Transverse colon (tissue), 4 donors: ENCODE results near the gene UAP1L1. TPM values are rescaled to one million over a fixed set of nuclear protein-coding genes. Genes with fewer than 3 reads are reported as not detected.
A peak's percentile ranks its signal among the peaks of the same experiment; 100 is the strongest.

Experiments used
- DNase-seq: peaks from one replicate; pipeline ENCODE4 v3.0.0-alpha.2; 2019
- H3K27ac ChIP-seq, 4 donors: fragments of 200-600 bp; sonication (generic); 2 replicates each; pipeline ENCODE4 v1.5.1; 2016 to 2018; ENCODE audit warnings: inconsistent platforms in 4 of 4
- H3K27me3 ChIP-seq: fragments of 200-600 bp; sonication (generic); 2 replicates; pipeline ENCODE4 v1.5.1; 2017; ENCODE audit warnings: inconsistent platforms
- H3K36me3 ChIP-seq, 4 donors: fragments of 200-600 bp; sonication (generic); 2 replicates each; pipeline ENCODE4 v1.5.1; 2017 to 2019; ENCODE audit warnings: inconsistent platforms in 4 of 4
- H3K4me1 ChIP-seq, 4 donors: fragments of 200-600 bp; sonication (generic); 2 replicates each; pipeline ENCODE4 v1.5.1; 2017 to 2020; ENCODE audit warnings: inconsistent platforms in 4 of 4
- H3K4me3 ChIP-seq, 4 donors: fragments of 200-600 bp; sonication (generic); 1 replicate in 1 of 4; 2 replicates in 3 of 4; pipeline versions ENCODE4 v1.5.1 to v1.6.1; 2017 to 2019; ENCODE audit warnings: inconsistent platforms in 4 of 4
- H3K9me3 ChIP-seq, 2 donors: fragments of 200-600 bp; sonication (generic); 2 replicates each; pipeline ENCODE4 v1.5.1; 2017 to 2019; ENCODE audit warnings: inconsistent platforms in 2 of 2
- CTCF ChIP-seq, 5 experiments: fragments of 200-600 bp in 3 of 5; fragments of 450-650 bp in 2 of 5; sonication (generic) in 3 of 5; IDR thresholded peaks; 1 replicate in 2 of 5; 2 replicates in 3 of 5; pipeline ENCODE4 v1.5.1; 2016 to 2017; ENCODE audit warnings: antibody characterized with exemption in 5 of 5, inconsistent platforms in 3 of 5, mild to moderate bottlenecking in 2 of 5, moderate library complexity in 1 of 5
- EP300 ChIP-seq: sonication (generic); formaldehyde crosslinking; IDR thresholded peaks from one replicate; pipeline ENCODE4 v1.6.1; 2017; ENCODE audit warnings: antibody characterized with exemption, low read depth
- POLR2A ChIP-seq: fragments of 450-650 bp; IDR thresholded peaks from one replicate; pipeline ENCODE4 v1.6.1; 2016; ENCODE audit warnings: antibody characterized with exemption, mild to moderate bottlenecking, moderate library complexity
- POLR2AphosphoS5 ChIP-seq, 3 donors: sonication (generic); formaldehyde crosslinking; IDR thresholded peaks; one replicate each; pipeline ENCODE4 v1.6.1; 2016; ENCODE audit warnings: antibody characterized with exemption in 3 of 3
- WGBS, 2 donors: methylation state at CpG; one replicate each; pipeline ENCODE4 v1.1.5; 2018; ENCODE audit warnings: low coverage in 1 of 2; 5-methylcytosine and 5-hydroxymethylcytosine counted together
- in situ Hi-C, 4 donors: fragments of 200-750 bp; cut with MboI; loops; one replicate each; pipeline versions ENCODE4 v1.15.0 to v1.15.1; 2017; ENCODE audit warnings: low sequenced_read_pairs in 3 of 4, low pct_ligation_motif_present in 1 of 4, low pct_unique_long_range_greater_than_20kb in 1 of 4
- intact Hi-C: fragments of 100-400 bp; cut with DNase I; formaldehyde crosslinking; loops from one replicate; pipeline ENCODE4 v1.15.1; 2023; ENCODE audit warnings: low total_unique reads
- total RNA-seq, 4 donors: library from RNA; depleted of rRNA; stranded (reverse); fragments of >200 nt; gene quantifications; one replicate each; pipeline ENCODE4 v1.1.0, GENCODE V29; 2016

The UAP1L1 gene
- total RNA-seq, 4 donors from 2014 or later, result 6.4 to 28.8 (median 11.7) TPM

- 53% methylated on average over 69 of the region's 72 CpGs; no CpG with 5 or more reads in 1 of the 2 donors for WGBS, 2 donors
- Histone ChIP-seq H3K9me3 (no peaks in the 10 kb centered on the region), H3K27ac (no peak overlapping the region), H3K4me3 (no peak overlapping the region), H3K4me1 (peaks cover 24 to 46% (median 39%) of the 10 kb centered on the region in 4 donors), H3K27me3 (peaks cover 82% of the 10 kb centered on the region), H3K36me3 (no peaks in the 10 kb centered on the region)
- intact Hi-C loops, result no loop called here
- TF ChIP-seq EP300, result no peak
- no peak for TF ChIP-seq CTCF (IDR thresholded peaks at IDR 0.05)
- no peak for TF ChIP-seq POLR2AphosphoS5 (IDR thresholded peaks at IDR 0.05)
- no peak for TF ChIP-seq POLR2A
- no peak for DNase-seq
- in situ Hi-C loops, result loop anchor here in 3 of 4 donors (10.0 to 25.0 kb wide), 2 partner anchors 262 to 264 kb away; partner anchors contain the start of genes CCDC183 (in 2 of the 3) and TMEM141 (in 2 of the 3)
These were observed 28.4 kb upstream of the UAP1L1 start for GRCh38 chr9:137048655-137049543.

- Histone ChIP-seq H3K4me1 (peaks cover 21 to 46% (median 38%) of the 10 kb centered on the region in 4 donors), H3K27me3 (peaks cover 78% of the 10 kb centered on the region), H3K27ac (no peak overlapping the region), H3K9me3 (no peaks in the 10 kb centered on the region), H3K36me3 (no peaks in the 10 kb centered on the region), H3K4me3 (no peak overlapping the region)
- in situ Hi-C loops (loop anchor here in 3 of 4 donors (10.0 to 25.0 kb wide), 2 partner anchors 262 to 265 kb away; partner anchors contain the start of genes CCDC183 (in 2 of the 3) and TMEM141 (in 2 of the 3)), intact Hi-C loops (no loop called here)
- TF ChIP-seq CTCF (IDR thresholded peaks at IDR 0.05) (peak; percentile 44 to 66 (median 55)), EP300 (no peak)
- 50 to 55% methylated on average over 8 to 38 of the region's 38 CpGs for WGBS, 2 donors
- DNase-seq, result peak; percentile 82
These were observed 27.5 kb upstream of the UAP1L1 start for GRCh38 chr9:137049544-137050449.

GRCh38 chr9:137050570-137050969 lies 26.7 kb upstream of the UAP1L1 start:
- 60 to 70% methylated on average over 1 to 5 of the region's 5 CpGs for WGBS, 2 donors
- Histone ChIP-seq H3K4me3 (no peak overlapping the region), H3K4me1 (peaks cover 23 to 47% (median 38%) of the 10 kb centered on the region in 4 donors), H3K36me3 (no peaks in the 10 kb centered on the region), H3K9me3 (no peaks in the 10 kb centered on the region), H3K27ac (no peak overlapping the region), H3K27me3 (peaks cover 71% of the 10 kb centered on the region)
- intact Hi-C loops, result no loop called here
- no peak for DNase-seq
- TF ChIP-seq POLR2AphosphoS5 (IDR thresholded peaks at IDR 0.05), result no peak
- no peak for TF ChIP-seq CTCF (IDR thresholded peaks at IDR 0.05)
- TF ChIP-seq POLR2A, result no peak
- no peak for TF ChIP-seq EP300
- in situ Hi-C loops, result no loop called here
